Endothelial cell (in vitro differentiated cells): ENCODE data around the gene RAB44. TPM values are rescaled to one million over a fixed set of nuclear protein-coding genes. Genes with fewer than 3 reads are reported as not detected.

Source experiments
- DNase-seq: peaks from one replicate; pipeline ENCODE4 v3.0.0; 2021; ENCODE audit warnings: low spot score
- H3K27ac Mint-ChIP-seq: one replicate; pipeline ENCODE4 v1.8.0; 2021; ENCODE audit warnings: mixed read lengths, inconsistent platforms; ENCODE audit not compliant: unreplicated experiment
- H3K27me3 Mint-ChIP-seq: one replicate; pipeline ENCODE4 v1.8.0; 2021; ENCODE audit warnings: mild to moderate bottlenecking, moderate library complexity, mixed read lengths, inconsistent platforms; ENCODE audit not compliant: unreplicated experiment
- H3K36me3 Mint-ChIP-seq: one replicate; pipeline ENCODE4 v1.8.0; 2021; ENCODE audit warnings: mild to moderate bottlenecking, low read depth, mixed read lengths, inconsistent platforms; ENCODE audit not compliant: unreplicated experiment
- H3K4me1 Mint-ChIP-seq: one replicate; pipeline ENCODE4 v1.8.0; 2021; ENCODE audit warnings: mild to moderate bottlenecking, mixed read lengths, inconsistent platforms; ENCODE audit not compliant: unreplicated experiment
- H3K4me3 Mint-ChIP-seq: one replicate; pipeline ENCODE4 v1.8.0; 2021; ENCODE audit warnings: mild to moderate bottlenecking, mixed read lengths, inconsistent platforms; ENCODE audit not compliant: unreplicated experiment
- H3K9me3 Mint-ChIP-seq: one replicate; pipeline ENCODE4 v1.8.0; 2021; ENCODE audit warnings: mixed read lengths, inconsistent platforms; ENCODE audit not compliant: unreplicated experiment
- total RNA-seq: library from RNA; stranded (reverse); fragmentation: NEBNext Ultra II Directional; extraction: Animal tissue kit (Norgen Biotek cat#: 25700); gene quantifications from one replicate; pipeline ENCODE4 v1.2.1, GENCODE V29; 2021; ENCODE audit not compliant: unreplicated experiment
- TF ChIP-seq, protein P1 (sequence below): fragments of 200-600 bp; sonication (generic); IDR thresholded peaks from one replicate; pipeline ENCODE4 v1.5.0; 2021; ENCODE audit warnings: antibody characterized with exemption; ENCODE audit not compliant: unreplicated experiment

The RAB44 gene
- total RNA-seq, 1 donor from 2014 or later = not detected

DNA sequence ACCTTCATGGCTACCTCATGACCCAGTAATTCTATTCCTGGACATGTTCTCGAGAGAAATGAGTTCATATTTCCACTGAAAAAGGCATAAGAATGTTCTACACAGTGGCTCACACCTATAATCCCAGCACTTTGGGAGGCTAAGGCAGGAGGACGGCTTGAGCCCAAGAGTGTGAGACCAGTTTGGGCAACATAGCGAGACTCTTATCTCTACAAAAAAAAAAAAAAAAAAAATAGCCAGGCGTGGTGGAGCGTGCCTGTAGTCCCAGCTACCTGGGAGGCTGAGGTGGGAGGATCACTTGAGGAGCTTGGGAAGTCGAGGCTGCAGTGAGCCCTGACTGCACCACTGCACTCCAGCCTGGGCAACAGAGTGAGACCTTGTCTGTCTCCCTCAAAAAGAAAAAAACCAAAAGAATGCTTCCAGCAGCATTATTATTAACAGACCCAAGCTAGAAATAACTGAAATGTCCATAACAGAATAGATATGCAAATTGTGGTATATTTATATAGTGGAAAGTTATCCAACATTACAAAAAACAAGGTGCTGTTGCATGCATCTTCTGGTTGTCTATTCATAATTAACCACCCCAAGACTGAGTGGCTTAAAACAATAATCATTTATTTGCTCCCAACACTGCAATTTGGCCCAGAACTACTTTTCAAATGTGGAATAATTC lies 9.4 kb upstream of the RAB44 start:
- H3K27ac Mint-ChIP-seq = no peak overlapping the region
- H3K27me3 Mint-ChIP-seq = no peaks in the 10 kb centered on the region
- H3K9me3 Mint-ChIP-seq = no peaks in the 10 kb centered on the region
- TF ChIP-seq, protein P1, sequence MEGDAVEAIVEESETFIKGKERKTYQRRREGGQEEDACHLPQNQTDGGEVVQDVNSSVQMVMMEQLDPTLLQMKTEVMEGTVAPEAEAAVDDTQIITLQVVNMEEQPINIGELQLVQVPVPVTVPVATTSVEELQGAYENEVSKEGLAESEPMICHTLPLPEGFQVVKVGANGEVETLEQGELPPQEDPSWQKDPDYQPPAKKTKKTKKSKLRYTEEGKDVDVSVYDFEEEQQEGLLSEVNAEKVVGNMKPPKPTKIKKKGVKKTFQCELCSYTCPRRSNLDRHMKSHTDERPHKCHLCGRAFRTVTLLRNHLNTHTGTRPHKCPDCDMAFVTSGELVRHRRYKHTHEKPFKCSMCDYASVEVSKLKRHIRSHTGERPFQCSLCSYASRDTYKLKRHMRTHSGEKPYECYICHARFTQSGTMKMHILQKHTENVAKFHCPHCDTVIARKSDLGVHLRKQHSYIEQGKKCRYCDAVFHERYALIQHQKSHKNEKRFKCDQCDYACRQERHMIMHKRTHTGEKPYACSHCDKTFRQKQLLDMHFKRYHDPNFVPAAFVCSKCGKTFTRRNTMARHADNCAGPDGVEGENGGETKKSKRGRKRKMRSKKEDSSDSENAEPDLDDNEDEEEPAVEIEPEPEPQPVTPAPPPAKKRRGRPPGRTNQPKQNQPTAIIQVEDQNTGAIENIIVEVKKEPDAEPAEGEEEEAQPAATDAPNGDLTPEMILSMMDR = no peak
- H3K4me3 Mint-ChIP-seq = no peak overlapping the region
- peaks cover 22% of the 10 kb centered on the region for H3K36me3 Mint-ChIP-seq
- no peak for DNase-seq
- peaks cover 14% of the 10 kb centered on the region for H3K4me1 Mint-ChIP-seq

DNA sequence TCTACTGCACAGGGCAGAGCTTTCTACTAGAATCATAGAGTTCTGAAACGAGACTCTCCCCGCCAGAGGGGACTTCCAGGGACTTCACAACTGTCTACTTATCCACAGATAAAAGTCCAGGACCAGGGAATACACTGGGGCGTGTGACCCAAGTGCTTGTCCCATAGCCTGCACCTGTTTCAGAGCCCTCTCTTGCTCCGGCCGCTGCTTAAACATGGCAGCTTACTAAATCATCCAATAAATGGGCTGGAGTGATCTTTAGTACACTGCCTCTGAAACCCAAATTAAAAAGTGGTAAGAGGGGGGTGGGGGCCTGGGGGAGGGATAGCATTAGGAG lies 8.9 kb upstream of the RAB44 start:
- no peak for DNase-seq
- Mint-ChIP-seq H3K4me3 (no peak overlapping the region), H3K4me1 (peaks cover 11% of the 10 kb centered on the region), H3K36me3 (peaks cover 18% of the 10 kb centered on the region), H3K27me3 (no peaks in the 10 kb centered on the region), H3K27ac (no peak overlapping the region), H3K9me3 (no peaks in the 10 kb centered on the region)
- TF ChIP-seq, protein P1 = no peak

DNA sequence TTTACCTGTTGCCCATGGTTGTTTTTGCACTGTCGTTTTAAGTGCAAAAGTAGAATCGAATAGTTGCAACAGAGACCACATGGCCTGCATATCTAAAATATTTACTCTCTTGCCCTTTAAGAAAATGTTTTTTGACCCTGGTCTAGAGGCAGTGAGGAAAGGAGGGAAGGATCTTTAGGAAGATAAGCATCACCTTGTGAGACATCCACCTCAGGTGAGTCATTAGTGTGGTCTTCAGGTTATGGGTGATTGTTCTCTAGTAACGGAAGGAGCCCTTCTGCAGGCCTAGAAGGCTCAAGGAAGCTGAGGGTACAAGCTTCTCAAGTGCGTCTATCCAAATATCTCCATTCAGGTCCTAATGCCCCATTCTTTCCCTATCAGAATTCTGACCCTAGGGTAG lies 6.6 kb upstream of the RAB44 start:
- Mint-ChIP-seq H3K36me3 (peaks cover 10% of the 10 kb centered on the region), H3K4me3 (no peak overlapping the region), H3K9me3 (no peaks in the 10 kb centered on the region), H3K4me1 (no peaks in the 10 kb centered on the region), H3K27ac (no peak overlapping the region), H3K27me3 (no peaks in the 10 kb centered on the region)
- DNase-seq = no peak
- TF ChIP-seq, protein P1 = no peak

DNA sequence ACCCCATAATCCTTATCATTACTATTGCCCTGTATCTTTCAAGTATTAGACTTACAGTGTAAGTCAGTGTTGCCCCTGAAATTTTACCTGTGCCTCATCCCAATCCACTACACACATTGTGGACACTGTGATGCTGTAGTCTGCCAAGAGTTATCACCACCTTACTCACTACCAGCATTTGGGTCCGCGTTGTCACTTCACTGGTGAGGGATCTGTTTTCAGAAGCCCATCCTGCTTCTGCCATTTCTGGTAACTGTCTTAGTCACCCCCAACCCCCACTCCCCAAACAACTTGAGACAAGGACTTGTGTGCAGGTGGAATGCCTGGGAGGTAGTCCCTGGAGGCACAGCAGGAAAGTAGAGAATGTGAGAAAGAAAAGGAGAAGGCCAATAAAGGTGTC lies 6.0 kb upstream of the RAB44 start:
- H3K27me3 Mint-ChIP-seq = no peaks in the 10 kb centered on the region
- peaks cover 10% of the 10 kb centered on the region for H3K36me3 Mint-ChIP-seq
- no peak overlapping the region for H3K27ac Mint-ChIP-seq
- no peak for DNase-seq
- no peaks in the 10 kb centered on the region for H3K9me3 Mint-ChIP-seq
- H3K4me1 Mint-ChIP-seq = no peaks in the 10 kb centered on the region
- TF ChIP-seq, protein P1 = no peak
- no peak overlapping the region for H3K4me3 Mint-ChIP-seq

DNA sequence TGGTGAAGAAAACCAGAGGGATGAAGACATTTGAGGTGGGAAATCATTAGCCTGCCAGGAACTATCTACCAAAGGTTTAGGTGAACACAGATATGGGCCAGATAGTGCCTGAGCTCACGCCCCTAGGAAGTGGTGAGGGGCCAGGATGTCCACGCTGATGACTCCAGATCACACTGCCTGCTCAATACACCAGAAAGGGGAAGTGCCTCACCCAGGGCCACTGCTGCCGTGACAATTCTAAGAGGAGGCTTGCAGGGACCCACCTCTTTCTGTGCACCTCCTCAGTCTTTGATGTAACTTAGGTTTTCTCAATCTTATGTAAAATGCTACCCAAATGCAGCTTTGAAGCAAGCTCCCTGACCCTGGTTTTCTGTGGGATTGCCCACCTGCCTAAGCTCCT lies 5.4 kb upstream of the RAB44 start:
- no peaks in the 10 kb centered on the region for H3K9me3 Mint-ChIP-seq
- no peaks in the 10 kb centered on the region for H3K27me3 Mint-ChIP-seq
- H3K4me1 Mint-ChIP-seq = no peaks in the 10 kb centered on the region
- H3K27ac Mint-ChIP-seq = no peak overlapping the region
- H3K4me3 Mint-ChIP-seq = no peak overlapping the region
- TF ChIP-seq, protein P1 = no peak
- peaks cover 6% of the 10 kb centered on the region for H3K36me3 Mint-ChIP-seq
- DNase-seq = no peak
